MM.1S (cell line): ENCODE results near the gene GBX1.

Experiments
- DNase-seq: peaks from one replicate; pipeline ENCODE4 v3.0.0-alpha.2; 2015
- H2AFZ ChIP-seq: fragments of 300-600 bp; sonication (generic); 2 replicates; pipeline ENCODE4 v1.6.0; 2016; ENCODE audit warnings: antibody characterized with exemption, low read length
- H3F3A ChIP-seq: fragments of 300-600 bp; sonication (generic); 2 replicates; pipeline ENCODE4 v1.6.1; 2016; ENCODE audit warnings: mild to moderate bottlenecking, antibody characterized with exemption, low read length, moderate library complexity, mixed read lengths; ENCODE audit not compliant: insufficient read depth
- H3K27ac ChIP-seq: fragments of 300-600 bp; sonication (generic); 2 replicates; pipeline ENCODE4 v1.5.1; 2016; ENCODE audit warnings: mild to moderate bottlenecking, low read length
- H3K27me3 ChIP-seq: fragments of 300-600 bp; sonication (generic); replicated peaks from 2 replicates; pipeline ENCODE4 v1.6.0; 2016; ENCODE audit warnings: low read length; ENCODE audit not compliant: insufficient read depth
- H3K36me3 ChIP-seq: fragments of 300-600 bp; sonication (generic); replicated peaks from 2 replicates; pipeline ENCODE4 v1.6.1; 2016; ENCODE audit warnings: mild to moderate bottlenecking, low read length, mixed read lengths; ENCODE audit not compliant: insufficient read depth
- H3K4me1 ChIP-seq: fragments of 300-600 bp; sonication (generic); 2 replicates; pipeline ENCODE4 v1.6.1; 2016; ENCODE audit warnings: low read length, mixed read lengths
- H3K4me2 ChIP-seq: fragments of 300-600 bp; sonication (generic); 2 replicates; pipeline ENCODE4 v1.6.0; 2016; ENCODE audit warnings: low read depth, low read length
- H3K4me3 ChIP-seq: fragments of 300-600 bp; sonication (generic); 2 replicates; pipeline ENCODE4 v1.5.1; 2016; ENCODE audit warnings: low read length, mixed read lengths
- H3K79me2 ChIP-seq: fragments of 300-600 bp; sonication (generic); 2 replicates; pipeline ENCODE4 v1.6.1; 2016; ENCODE audit warnings: mixed run types, low read length, mixed read lengths
- H3K9ac ChIP-seq: fragments of 300-600 bp; sonication (generic); 2 replicates; pipeline ENCODE4 v1.6.1; 2016; ENCODE audit warnings: low read length, mixed read lengths
- H3K9me2 ChIP-seq: fragments of 300-600 bp; sonication (generic); replicated peaks from 2 replicates; pipeline ENCODE4 v1.6.1; 2016; ENCODE audit warnings: mild to moderate bottlenecking, low read length, mixed read lengths; ENCODE audit not compliant: insufficient read depth
- H3K9me3 ChIP-seq: fragments of 300-600 bp; sonication (generic); replicated peaks from 2 replicates; pipeline ENCODE4 v1.6.1; 2016; ENCODE audit warnings: mild to moderate bottlenecking, low read length, mixed read lengths; ENCODE audit not compliant: insufficient read depth
- H4K20me1 ChIP-seq: fragments of 300-600 bp; sonication (generic); 2 replicates; pipeline ENCODE4 v1.6.1; 2016; ENCODE audit warnings: mild to moderate bottlenecking, low read length, moderate library complexity, mixed read lengths; ENCODE audit not compliant: insufficient read depth
- CTCF ChIP-seq: fragments of 300-600 bp; sonication (generic); IDR thresholded peaks from 2 replicates; pipeline ENCODE4 v1.5.1; 2016; ENCODE audit warnings: antibody characterized with exemption, low read length, mixed read lengths
- EZH2 ChIP-seq: fragments of 300-600 bp; sonication (generic); optimal IDR thresholded peaks from 2 replicates; pipeline ENCODE3; 2017; ENCODE audit warnings: low read depth, mild to moderate bottlenecking, antibody characterized with exemption, low read length, mixed read lengths
- EZH2phosphoT487 ChIP-seq: fragments of 300-600 bp; sonication (generic); IDR thresholded peaks from 2 replicates; pipeline ENCODE4 v1.6.1; 2018; ENCODE audit warnings: antibody characterized with exemption, low read length

GBX1 gene

GRCh38 chr7:151138153-151138851, 29.2 kb downstream of the GBX1 start:
- H3K4me2 ChIP-seq = no peak overlapping the region
- TF ChIP-seq EZH2 (no peak), CTCF (no peak)
- H3K9me2 ChIP-seq = no peaks in the 10 kb centered on the region
- H3K4me1 ChIP-seq = no peaks in the 10 kb centered on the region
- no peaks in the 10 kb centered on the region for H3K36me3 ChIP-seq
- H3K9ac ChIP-seq = no peak overlapping the region
- H3K4me3 ChIP-seq = no peak overlapping the region
- no peaks in the 10 kb centered on the region for H4K20me1 ChIP-seq
- no peaks in the 10 kb centered on the region for H3K9me3 ChIP-seq
- no peak overlapping the region for H2AFZ ChIP-seq
- no peak overlapping the region for H3K27ac ChIP-seq
- no peaks in the 10 kb centered on the region for H3K27me3 ChIP-seq
- no peaks in the 10 kb centered on the region for H3F3A ChIP-seq
- no peak for DNase-seq
- no peaks in the 10 kb centered on the region for H3K79me2 ChIP-seq

- TF ChIP-seq EZH2phosphoT487 (no peak), CTCF (no peak), EZH2 (no peak)
- Histone ChIP-seq H3K9me2 (no peaks in the 10 kb centered on the region), H4K20me1 (no peaks in the 10 kb centered on the region), H3K9ac (no peak overlapping the region), H3K27me3 (no peaks in the 10 kb centered on the region), H3K4me2 (no peak overlapping the region), H2AFZ (no peak overlapping the region), H3K4me3 (no peak overlapping the region), H3K79me2 (no peaks in the 10 kb centered on the region), H3K36me3 (no peaks in the 10 kb centered on the region), H3F3A (no peaks in the 10 kb centered on the region), H3K27ac (no peak overlapping the region), H3K9me3 (no peaks in the 10 kb centered on the region), H3K4me1 (no peaks in the 10 kb centered on the region)
- DNase-seq = no peak
Measured at GRCh38 chr7:151137791-151138152, 29.7 kb downstream of the GBX1 start.

- no peaks in the 10 kb centered on the region for H3K27me3 ChIP-seq
- no peaks in the 10 kb centered on the region for H3K36me3 ChIP-seq
- H3K79me2 ChIP-seq = no peaks in the 10 kb centered on the region
- H3F3A ChIP-seq = no peaks in the 10 kb centered on the region
- H3K9me3 ChIP-seq = no peaks in the 10 kb centered on the region
- no peaks in the 10 kb centered on the region for H3K9me2 ChIP-seq
- TF ChIP-seq CTCF = no peak
- no peak for TF ChIP-seq EZH2phosphoT487
- TF ChIP-seq EZH2 = no peak
- no peaks in the 10 kb centered on the region for H3K4me1 ChIP-seq
- H3K4me2 ChIP-seq = no peak overlapping the region
- H3K4me3 ChIP-seq = no peak overlapping the region
- H3K27ac ChIP-seq = no peak overlapping the region
- DNase-seq = no peak
- H4K20me1 ChIP-seq = no peaks in the 10 kb centered on the region
- H3K9ac ChIP-seq = no peak overlapping the region
- no peak overlapping the region for H2AFZ ChIP-seq
Measured at GRCh38 chr7:151137076-151137675, 30.3 kb downstream of the GBX1 start.
